ENCODE results near the gene NUCKS1. TPM values are rescaled to one million over a fixed set of nuclear protein-coding genes. Genes with fewer than 3 reads are reported as not detected.

Gene NUCKS1
- total and polyA plus RNA-seq, 2 of the 8 experiments (the other 6 are each of a cell fraction or from before 2014, with no cell fraction given) = 126 to 461 TPM

DNA sequence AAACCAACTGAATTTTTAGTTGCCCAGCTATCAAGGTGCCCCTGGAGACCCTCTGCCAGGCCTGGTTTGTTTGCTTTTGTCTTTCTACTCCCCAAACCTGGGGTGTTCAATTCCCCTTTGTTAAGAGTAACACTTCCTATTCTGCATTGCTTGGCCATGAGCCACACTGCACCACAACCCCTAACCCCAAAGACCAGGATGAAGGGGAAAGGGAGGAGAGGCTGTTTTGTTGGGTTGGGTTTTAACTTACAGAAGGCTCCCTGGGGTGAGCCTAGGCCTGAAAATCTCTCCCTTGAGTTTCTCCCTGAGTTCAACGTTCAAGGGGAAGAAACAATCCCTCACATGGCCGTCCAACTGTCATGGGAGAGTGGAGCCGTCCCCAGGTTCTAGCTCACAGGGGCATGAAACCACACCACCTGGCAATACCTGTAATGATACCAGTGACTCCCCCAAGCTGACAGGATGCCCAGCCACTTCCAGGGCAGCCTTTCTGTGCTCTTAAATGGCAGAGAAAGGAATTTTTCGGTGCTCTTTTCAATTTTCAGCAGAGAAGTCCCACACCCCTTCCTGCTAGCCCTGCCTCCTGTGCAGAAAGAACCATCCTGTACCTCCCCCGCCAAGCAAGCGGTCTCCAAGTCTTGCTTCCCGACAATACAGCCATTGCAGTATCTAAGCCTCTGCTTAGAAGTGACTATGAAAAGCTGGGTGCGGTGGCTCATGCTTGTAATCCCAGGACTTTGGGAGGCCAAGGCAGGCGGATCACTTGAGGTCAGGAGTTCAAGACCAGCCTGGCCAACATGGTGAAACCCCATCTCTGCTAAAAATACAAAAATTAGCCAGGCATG lies 84.6 kb downstream of the NUCKS1 start (continued):
- TF ChIP-seq SUZ12 (IDR thresholded peaks at IDR 0.05; ENCODE audit: low read length) = no peak
- TF ChIP-seq EGR1 (IDR thresholded peaks at IDR 0.05; ENCODE audit: borderline replicate concordance, low read depth, low read length) = no peak
- no peak for TF ChIP-seq CBX8 (IDR thresholded peaks at IDR 0.05; ENCODE audit: borderline replicate concordance, low read depth, low read length)

Measured in H1 (cell line).